ENCODE results near the gene EXOC3L1. TPM values are rescaled to one million over a fixed set of nuclear protein-coding genes. Genes with fewer than 3 reads are reported as not detected.

The EXOC3L1 gene
- total and polyA plus RNA-seq, 2 donors (not counting 1 experiment from before 2014, with no cell fraction given), result 0.09 to 0.33 TPM

DNA sequence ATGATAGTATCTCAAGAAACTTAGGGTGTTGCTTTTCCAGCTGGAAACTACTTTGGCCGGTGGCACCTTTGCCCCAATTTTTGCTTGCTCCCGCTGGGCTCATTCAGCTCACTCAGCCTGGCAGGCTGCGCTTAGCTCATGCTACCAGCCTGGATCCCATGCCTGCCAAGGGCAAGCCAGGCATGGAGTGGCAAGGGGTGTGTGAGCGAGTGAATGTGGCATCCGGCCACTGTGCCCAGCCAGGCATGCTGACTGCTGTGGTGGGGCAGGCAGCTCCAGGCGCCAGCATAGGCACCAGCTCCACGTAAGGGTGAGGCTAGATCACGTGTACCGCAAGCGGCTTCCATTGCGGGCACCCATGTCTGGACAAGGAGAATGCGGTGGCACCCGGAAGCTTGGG is 48.5 kb downstream of the EXOC3L1 start:
- Histone ChIP-seq H3K36me3 (ENCODE audit: control insufficient read depth, insufficient read depth, low read length) (peaks cover 20% of the 10 kb centered on the region), H2AFZ (ENCODE audit: low read length) (no peak overlapping the region), H3K27me3 (ENCODE audit: control insufficient read depth, insufficient read depth, low read length) (no peaks in the 10 kb centered on the region), H3K4me2 (ENCODE audit: extremely low read depth, insufficient read depth, low read length) (no peak overlapping the region), H3K4me1 (ENCODE audit: control insufficient read depth, extremely low read depth, insufficient read depth, low read length) (no peaks in the 10 kb centered on the region), H4K20me1 (ENCODE audit: control insufficient read depth, extremely low read depth, insufficient read depth, low read length) (no peaks in the 10 kb centered on the region), H3K27ac (ENCODE audit: insufficient read depth, low read length) (no peak overlapping the region), H3K4me3 (replicated peaks in 1 of 4; ENCODE audit: control extremely low read depth in 1 of 4, insufficient read depth in 1 of 4, low read depth in 3 of 4, low read length in 4 of 4) (no peak overlapping the region), H3K79me2 (ENCODE audit: control insufficient read depth, insufficient read depth, low read length) (no peaks in the 10 kb centered on the region), H3K9me3 (ENCODE audit: control insufficient read depth, insufficient read depth, low read depth, low read length) (no peaks in the 10 kb centered on the region), H3K9ac (ENCODE audit: insufficient read depth, low read length) (no peak overlapping the region)
- no peak for DNase-seq (ENCODE audit: low read depth in 2 of 2)
- no peak for TF ChIP-seq EZH2 (IDR thresholded peaks at IDR 0.05; ENCODE audit: low read length, missing control alignments)
- TF ChIP-seq, protein P1, sequence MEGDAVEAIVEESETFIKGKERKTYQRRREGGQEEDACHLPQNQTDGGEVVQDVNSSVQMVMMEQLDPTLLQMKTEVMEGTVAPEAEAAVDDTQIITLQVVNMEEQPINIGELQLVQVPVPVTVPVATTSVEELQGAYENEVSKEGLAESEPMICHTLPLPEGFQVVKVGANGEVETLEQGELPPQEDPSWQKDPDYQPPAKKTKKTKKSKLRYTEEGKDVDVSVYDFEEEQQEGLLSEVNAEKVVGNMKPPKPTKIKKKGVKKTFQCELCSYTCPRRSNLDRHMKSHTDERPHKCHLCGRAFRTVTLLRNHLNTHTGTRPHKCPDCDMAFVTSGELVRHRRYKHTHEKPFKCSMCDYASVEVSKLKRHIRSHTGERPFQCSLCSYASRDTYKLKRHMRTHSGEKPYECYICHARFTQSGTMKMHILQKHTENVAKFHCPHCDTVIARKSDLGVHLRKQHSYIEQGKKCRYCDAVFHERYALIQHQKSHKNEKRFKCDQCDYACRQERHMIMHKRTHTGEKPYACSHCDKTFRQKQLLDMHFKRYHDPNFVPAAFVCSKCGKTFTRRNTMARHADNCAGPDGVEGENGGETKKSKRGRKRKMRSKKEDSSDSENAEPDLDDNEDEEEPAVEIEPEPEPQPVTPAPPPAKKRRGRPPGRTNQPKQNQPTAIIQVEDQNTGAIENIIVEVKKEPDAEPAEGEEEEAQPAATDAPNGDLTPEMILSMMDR (conservative IDR thresholded peaks at IDR 0.05 in 1 of 2, IDR thresholded peaks at IDR 0.05 in 1 of 2; ENCODE audit: low read depth in 1 of 2, low read length in 2 of 2), result no peak

DNA sequence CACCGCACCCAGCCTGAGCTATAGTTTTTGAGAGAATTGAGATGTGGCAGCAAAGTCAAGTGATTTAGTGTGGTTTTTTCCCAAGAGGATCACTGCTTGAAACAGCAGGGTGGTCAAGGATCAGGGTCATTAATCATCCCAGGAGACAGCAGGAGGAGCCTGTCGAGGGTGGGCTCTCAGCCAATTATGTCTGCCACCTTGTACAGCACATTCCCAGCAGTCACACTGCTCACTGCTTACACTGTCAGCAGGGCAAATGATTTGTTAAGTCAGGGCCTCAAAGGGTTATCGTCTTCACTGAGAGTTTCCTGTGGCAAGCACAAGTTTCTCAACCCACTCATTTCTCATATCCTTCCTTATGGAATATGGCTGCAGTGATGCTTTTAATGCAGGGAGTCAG is 52.3 kb downstream of the EXOC3L1 start:
- Histone ChIP-seq H2AFZ (ENCODE audit: low read length) (no peak overlapping the region), H3K9ac (ENCODE audit: insufficient read depth, low read length) (no peak overlapping the region), H3K4me2 (ENCODE audit: extremely low read depth, insufficient read depth, low read length) (no peak overlapping the region), H3K27me3 (ENCODE audit: control insufficient read depth, insufficient read depth, low read length) (no peaks in the 10 kb centered on the region), H3K9me3 (ENCODE audit: control insufficient read depth, insufficient read depth, low read depth, low read length) (no peaks in the 10 kb centered on the region), H3K4me1 (ENCODE audit: control insufficient read depth, extremely low read depth, insufficient read depth, low read length) (no peaks in the 10 kb centered on the region), H3K79me2 (ENCODE audit: control insufficient read depth, insufficient read depth, low read length) (no peaks in the 10 kb centered on the region), H4K20me1 (ENCODE audit: control insufficient read depth, extremely low read depth, insufficient read depth, low read length) (no peaks in the 10 kb centered on the region), H3K27ac (ENCODE audit: insufficient read depth, low read length) (no peak overlapping the region), H3K36me3 (ENCODE audit: control insufficient read depth, insufficient read depth, low read length) (peaks cover 18% of the 10 kb centered on the region), H3K4me3 (replicated peaks in 1 of 4; ENCODE audit: control extremely low read depth in 1 of 4, insufficient read depth in 1 of 4, low read depth in 3 of 4, low read length in 4 of 4) (no peak overlapping the region)
- TF ChIP-seq, protein P1 (conservative IDR thresholded peaks at IDR 0.05 in 1 of 2, IDR thresholded peaks at IDR 0.05 in 1 of 2; ENCODE audit: low read depth in 1 of 2, low read length in 2 of 2), result no peak
- TF ChIP-seq EZH2 (IDR thresholded peaks at IDR 0.05; ENCODE audit: low read length, missing control alignments), result no peak
- DNase-seq (ENCODE audit: low read depth in 2 of 2), result peak in 1 of 2 donors; percentile 45

Other genes starting within 250 kb of the EXOC3L1 start
- gene CES3, start 228.9 kb downstream of the EXOC3L1 start, total RNA-seq, result 0.77 and 1.3 TPM in 2 replicates
- 0.01 and 0.07 TPM in 2 replicates for gene CES3, start 228.9 kb downstream of the EXOC3L1 start, polyA plus RNA-seq
- 2.1 TPM in 2 replicates for gene CES4A, start 201.5 kb downstream of the EXOC3L1 start, total RNA-seq
- 1.3 and 2.3 TPM in 2 replicates for gene CES4A, start 201.5 kb downstream of the EXOC3L1 start, polyA plus RNA-seq
- 51.7 and 63.7 TPM in 2 replicates for gene CBFB, start 161.0 kb downstream of the EXOC3L1 start, total RNA-seq
- gene CBFB, start 161.0 kb downstream of the EXOC3L1 start, polyA plus RNA-seq, result 64.1 and 100 TPM in 2 replicates
- gene PHAF1, start 80.2 kb downstream of the EXOC3L1 start, total RNA-seq, result 15.2 and 18.3 TPM in 2 replicates
- 21.5 and 23.0 TPM in 2 replicates for gene PHAF1, start 80.2 kb downstream of the EXOC3L1 start, polyA plus RNA-seq
- 29.3 and 34.7 TPM in 2 replicates for gene B3GNT9, start 39.1 kb downstream of the EXOC3L1 start, total RNA-seq
- gene B3GNT9, start 39.1 kb downstream of the EXOC3L1 start, polyA plus RNA-seq, result 23.2 and 29.6 TPM in 2 replicates
- gene TRADD, start 30.2 kb downstream of the EXOC3L1 start, total RNA-seq, result 18.0 and 20.8 TPM in 2 replicates
- gene TRADD, start 30.2 kb downstream of the EXOC3L1 start, polyA plus RNA-seq, result 5.8 and 7.6 TPM in 2 replicates
- gene FBXL8, start 30.2 kb downstream of the EXOC3L1 start, total RNA-seq, result 9.8 and 10.4 TPM in 2 replicates
- 2.4 and 4.0 TPM in 2 replicates for gene FBXL8, start 30.2 kb downstream of the EXOC3L1 start, polyA plus RNA-seq
- 25.8 and 31.3 TPM in 2 replicates for gene HSF4, start 25.4 kb downstream of the EXOC3L1 start, total RNA-seq
- gene HSF4, start 25.4 kb downstream of the EXOC3L1 start, polyA plus RNA-seq, result 1.9 and 6.4 TPM in 2 replicates
- gene NOL3, start 19.6 kb downstream of the EXOC3L1 start, total RNA-seq, result 12.8 and 23.3 TPM in 2 replicates
- gene NOL3, start 19.6 kb downstream of the EXOC3L1 start, polyA plus RNA-seq, result 6.2 and 8.0 TPM in 2 replicates
- 21.8 and 28.4 TPM in 2 replicates for gene MATCAP1, start 6.2 kb downstream of the EXOC3L1 start, total RNA-seq
- 12.7 and 16.6 TPM in 2 replicates for gene MATCAP1, start 6.2 kb downstream of the EXOC3L1 start, polyA plus RNA-seq
- gene E2F4, start 2.0 kb upstream of the EXOC3L1 start, total RNA-seq, result 42.4 and 48.3 TPM in 2 replicates
- gene E2F4, start 2.0 kb upstream of the EXOC3L1 start, polyA plus RNA-seq, result 59.9 and 70.4 TPM in 2 replicates
- 0.26 and 0.33 TPM in 2 replicates for gene ELMO3, start 9.0 kb upstream of the EXOC3L1 start, total RNA-seq
- gene ELMO3, start 9.0 kb upstream of the EXOC3L1 start, polyA plus RNA-seq, result 0.36 and 0.42 TPM in 2 replicates
- 25.7 and 26.3 TPM in 2 replicates for gene TMEM208, start 37.0 kb upstream of the EXOC3L1 start, total RNA-seq
- 43.2 and 53.5 TPM in 2 replicates for gene TMEM208, start 37.0 kb upstream of the EXOC3L1 start, polyA plus RNA-seq
- gene FHOD1, start 57.3 kb upstream of the EXOC3L1 start, total RNA-seq, result 7.1 and 13.9 TPM in 2 replicates
- 25.8 and 32.7 TPM in 2 replicates for gene FHOD1, start 57.3 kb upstream of the EXOC3L1 start, polyA plus RNA-seq
- 1.0 and 2.3 TPM in 2 replicates for gene SLC9A5, start 58.8 kb upstream of the EXOC3L1 start, total RNA-seq
- gene SLC9A5, start 58.8 kb upstream of the EXOC3L1 start, polyA plus RNA-seq, result 1.9 and 2.0 TPM in 2 replicates
- gene PLEKHG4, start 89.4 kb upstream of the EXOC3L1 start, total RNA-seq, result 23.6 and 37.7 TPM in 2 replicates
- gene PLEKHG4, start 89.4 kb upstream of the EXOC3L1 start, polyA plus RNA-seq, result 9.9 and 11.5 TPM in 2 replicates
- under 0.01 and 0.17 TPM in 2 replicates for gene KCTD19, start 136.6 kb upstream of the EXOC3L1 start, total RNA-seq
- 0.10 TPM in 1 of 2 replicates, not detected in the other for gene KCTD19, start 136.6 kb upstream of the EXOC3L1 start, polyA plus RNA-seq
- gene LRRC36, start 136.7 kb upstream of the EXOC3L1 start, total RNA-seq, result 0.51 and 0.66 TPM in 2 replicates
- 0.06 and 0.38 TPM in 2 replicates for gene LRRC36, start 136.7 kb upstream of the EXOC3L1 start, polyA plus RNA-seq
- 1.5 and 3.8 TPM in 2 replicates for gene TPPP3, start 203.4 kb upstream of the EXOC3L1 start, total RNA-seq
- 2.9 and 6.5 TPM in 2 replicates for gene TPPP3, start 203.4 kb upstream of the EXOC3L1 start, polyA plus RNA-seq
- gene ZDHHC1, start 226.3 kb upstream of the EXOC3L1 start, total RNA-seq, result 4.4 and 6.4 TPM in 2 replicates
- gene ZDHHC1, start 226.3 kb upstream of the EXOC3L1 start, polyA plus RNA-seq, result 2.3 and 2.7 TPM in 2 replicates
- gene HSD11B2, start 241.0 kb upstream of the EXOC3L1 start, total RNA-seq, result under 0.01 TPM in 1 of 2 replicates, not detected in the other
- gene HSD11B2, start 241.0 kb upstream of the EXOC3L1 start, polyA plus RNA-seq, result 0.09 and 0.15 TPM in 2 replicates

Measured in fibroblast of lung (primary cell).